ENCODE data around the gene ALG14. TPM values are rescaled to one million over a fixed set of nuclear protein-coding genes. Genes with fewer than 3 reads are reported as not detected.

ALG14 gene
- total RNA-seq, 1 experiment from 2014 or later = 5.7 TPM

- RAD21 ChIA-PET (ENCODE audit: low non-redundant PET in 1 of 2, low total read pairs in 2 of 2, uncharacterized antibody in 2 of 2, unreplicated experiment in 2 of 2) = interaction anchor here in 1 of 2 experiments (0.6 kb wide), 1 partner anchor 113 kb away, joined by 4 read pairs; no protein-coding TSS in a partner anchor
- H2AFZ ChIP-seq (ENCODE audit: low read depth, low read length, poor library complexity, severe bottlenecking) = no peak overlapping the region
- H3K9me2 ChIP-seq (ENCODE audit: insufficient read depth) = no peaks in the 10 kb centered on the region
- no peak overlapping the region for H3K9ac ChIP-seq (ENCODE audit: low read length)
- POLR2A ChIA-PET = no interaction called here
- no TSS peak for BruUV-seq (replicated peaks)
- CTCF ChIA-PET = interaction anchor here (0.6 to 2.5 kb wide), 3 partner anchors 16 to 115 kb away, joined by 3 to 11 read pairs (median 3); no protein-coding TSS in a partner anchor
- no peak overlapping the region for H3K27ac ChIP-seq (ENCODE audit: low read depth, low read length)
- no peaks in the 10 kb centered on the region for H3K27me3 ChIP-seq (ENCODE audit: insufficient read depth, low read length)
- ATAC-seq (no peak), DNase-seq (ENCODE audit: low read depth, low spot score) (no peak)
- H3K79me2 ChIP-seq (ENCODE audit: insufficient read depth, low read length) = peaks cover 32% of the 10 kb centered on the region
- no peaks in the 10 kb centered on the region for H3K9me3 ChIP-seq (ENCODE audit: control insufficient read depth in 1 of 2, insufficient read depth in 1 of 2, low read depth in 1 of 2, low read length in 2 of 2)
- no peak overlapping the region for H3K4me2 ChIP-seq (ENCODE audit: low read length)
- H3K4me1 ChIP-seq (ENCODE audit: control insufficient read depth in 1 of 2, insufficient read depth in 2 of 2, low read length in 2 of 2) = peaks cover 11 to 34% of the 10 kb centered on the region in 2 experiments; a peak in 3 of 4 replicates
- intact Hi-C loops (cut with micrococcal nuclease) = no loop called here
- no peak for TF ChIP-seq FOSL1 (IDR thresholded peaks at IDR 0.05; ENCODE audit: low read depth)
- TF ChIP-seq ZBTB33 (IDR thresholded peaks at IDR 0.05; ENCODE audit: extremely low read depth, insufficient replicate concordance, low read length) = no peak
- TF ChIP-seq ZFX (IDR thresholded peaks at IDR 0.05) = no peak
- TF ChIP-seq ZNF274 (IDR thresholded peaks at IDR 0.05; ENCODE audit: low read depth, low read length) = no peak
- no peak for TF ChIP-seq CBX3 (IDR thresholded peaks at IDR 0.05; ENCODE audit: low read depth)
- H4K20me1 ChIP-seq (ENCODE audit: insufficient read depth) = peaks cover 5% of the 10 kb centered on the region; the same call in 1 of the 2 replicates
- H3K4me3 ChIP-seq (replicated peaks in 1 of 2; ENCODE audit: low read depth in 1 of 2, low read length in 2 of 2) = no peak overlapping the region
- H3K36me3 ChIP-seq (ENCODE audit: control insufficient read depth in 1 of 2, insufficient read depth in 2 of 2, low read length in 2 of 2) = 0 out of 4 replicates have a peak, but pooled peaks cover 0 to 3% of the 10 kb centered on the region in 2 experiments
These were observed 144.3 kb downstream of the ALG14 start for GRCh38 chr1:94928293-94928939.

Measured in HCT116 (cell line).